ENCODE data around the gene SELENOM.

SELENOM gene

DNA sequence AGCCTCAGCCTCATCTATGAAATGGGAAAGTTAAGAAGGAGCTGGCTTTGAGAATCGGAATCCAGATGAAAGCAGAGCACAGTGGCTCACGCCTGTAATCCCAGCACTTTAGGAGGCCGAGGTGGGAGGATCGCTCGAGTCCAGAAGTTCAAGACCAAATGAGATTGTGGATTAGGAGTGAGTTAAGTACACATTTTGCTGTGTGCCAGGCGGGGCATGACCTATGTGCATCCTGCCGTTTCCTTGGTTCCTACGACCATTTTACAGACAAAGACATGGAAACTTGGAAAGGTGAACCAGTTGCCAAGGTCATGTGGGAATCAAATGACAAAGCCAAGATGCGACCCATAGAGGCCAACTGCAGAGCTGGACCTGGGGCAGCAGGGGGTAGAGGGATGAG, 28.8 kb upstream of the SELENOM start:
- H3K4me3 ChIP-seq (ENCODE audit: low read depth, low read length, poor library complexity, severe bottlenecking), result no peak overlapping the region
- no peaks in the 10 kb centered on the region for H3K9me3 ChIP-seq (ENCODE audit: low read length)
- H2AFZ ChIP-seq (ENCODE audit: low read length), result no peak overlapping the region
- no peaks in the 10 kb centered on the region for H3K4me1 ChIP-seq (ENCODE audit: insufficient read depth, low read length, severe bottlenecking)
- no peak overlapping the region for H3K4me2 ChIP-seq (ENCODE audit: low read length)
- H3F3A ChIP-seq (ENCODE audit: insufficient read depth, low read length), result no peaks in the 10 kb centered on the region
- no peak for TF ChIP-seq EZH2 (IDR thresholded peaks at IDR 0.05; ENCODE audit: borderline replicate concordance, low read length)
- TF ChIP-seq, protein P1, sequence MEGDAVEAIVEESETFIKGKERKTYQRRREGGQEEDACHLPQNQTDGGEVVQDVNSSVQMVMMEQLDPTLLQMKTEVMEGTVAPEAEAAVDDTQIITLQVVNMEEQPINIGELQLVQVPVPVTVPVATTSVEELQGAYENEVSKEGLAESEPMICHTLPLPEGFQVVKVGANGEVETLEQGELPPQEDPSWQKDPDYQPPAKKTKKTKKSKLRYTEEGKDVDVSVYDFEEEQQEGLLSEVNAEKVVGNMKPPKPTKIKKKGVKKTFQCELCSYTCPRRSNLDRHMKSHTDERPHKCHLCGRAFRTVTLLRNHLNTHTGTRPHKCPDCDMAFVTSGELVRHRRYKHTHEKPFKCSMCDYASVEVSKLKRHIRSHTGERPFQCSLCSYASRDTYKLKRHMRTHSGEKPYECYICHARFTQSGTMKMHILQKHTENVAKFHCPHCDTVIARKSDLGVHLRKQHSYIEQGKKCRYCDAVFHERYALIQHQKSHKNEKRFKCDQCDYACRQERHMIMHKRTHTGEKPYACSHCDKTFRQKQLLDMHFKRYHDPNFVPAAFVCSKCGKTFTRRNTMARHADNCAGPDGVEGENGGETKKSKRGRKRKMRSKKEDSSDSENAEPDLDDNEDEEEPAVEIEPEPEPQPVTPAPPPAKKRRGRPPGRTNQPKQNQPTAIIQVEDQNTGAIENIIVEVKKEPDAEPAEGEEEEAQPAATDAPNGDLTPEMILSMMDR (IDR thresholded peaks at IDR 0.05; ENCODE audit: low read length), result no peak
- H3K9me2 ChIP-seq (ENCODE audit: low read depth, low read length), result no peaks in the 10 kb centered on the region
- H4K20me1 ChIP-seq (ENCODE audit: insufficient read depth, low read length), result no peaks in the 10 kb centered on the region
- no peaks in the 10 kb centered on the region for H3K27me3 ChIP-seq (ENCODE audit: insufficient read depth, low read length)
- H3K9ac ChIP-seq (ENCODE audit: low read length), result no peak overlapping the region
- H3K27ac ChIP-seq (ENCODE audit: low read depth, low read length, poor library complexity, severe bottlenecking), result no peak overlapping the region
- H3K79me2 ChIP-seq (ENCODE audit: insufficient read depth, low read length), result no peaks in the 10 kb centered on the region
- peaks cover 5% of the 10 kb centered on the region; the same call in 1 of the 2 replicates for H3K36me3 ChIP-seq (ENCODE audit: insufficient read depth, low read length)

- Histone ChIP-seq H3K27me3 (ENCODE audit: insufficient read depth, low read length) (no peaks in the 10 kb centered on the region), H3F3A (ENCODE audit: insufficient read depth, low read length) (no peaks in the 10 kb centered on the region), H3K4me2 (ENCODE audit: low read length) (no peak overlapping the region), H3K9ac (ENCODE audit: low read length) (no peak overlapping the region), H2AFZ (ENCODE audit: low read length) (no peak overlapping the region), H4K20me1 (ENCODE audit: insufficient read depth, low read length) (no peaks in the 10 kb centered on the region), H3K9me3 (ENCODE audit: low read length) (no peaks in the 10 kb centered on the region), H3K4me3 (ENCODE audit: low read depth, low read length, poor library complexity, severe bottlenecking) (no peak overlapping the region), H3K27ac (ENCODE audit: low read depth, low read length, poor library complexity, severe bottlenecking) (no peak overlapping the region), H3K79me2 (ENCODE audit: insufficient read depth, low read length) (no peaks in the 10 kb centered on the region), H3K9me2 (ENCODE audit: low read depth, low read length) (no peaks in the 10 kb centered on the region), H3K4me1 (ENCODE audit: insufficient read depth, low read length, severe bottlenecking) (no peaks in the 10 kb centered on the region), H3K36me3 (ENCODE audit: insufficient read depth, low read length) (peaks cover 5% of the 10 kb centered on the region; the same call in 1 of the 2 replicates)
- TF ChIP-seq, protein P1 (IDR thresholded peaks at IDR 0.05; ENCODE audit: low read length), result no peak
- TF ChIP-seq EZH2 (IDR thresholded peaks at IDR 0.05; ENCODE audit: borderline replicate concordance, low read length), result no peak
Measured at GRCh38 chr22:31135706-31136105, 28.3 kb upstream of the SELENOM start.

DNA sequence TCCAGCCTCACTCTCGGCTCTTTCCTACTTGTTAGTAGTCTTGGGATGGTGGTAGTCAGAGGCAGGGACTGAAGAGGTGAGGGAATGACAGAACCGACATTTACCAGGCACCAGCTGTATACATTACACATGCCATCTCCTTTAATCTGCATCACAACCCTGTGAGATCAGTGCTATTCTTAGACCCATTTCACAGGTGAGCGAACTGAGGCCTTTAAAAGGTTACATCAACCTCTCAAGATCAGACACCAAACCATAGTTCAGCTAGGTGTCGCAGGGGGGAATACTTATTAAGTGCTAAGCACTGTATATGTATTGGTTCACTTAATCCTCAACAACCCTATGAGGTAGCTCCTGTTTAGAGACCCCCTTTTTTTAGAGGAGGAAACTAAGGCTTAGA, 27.3 kb upstream of the SELENOM start:
- Histone ChIP-seq H3K4me1 (ENCODE audit: insufficient read depth, low read length, severe bottlenecking) (no peaks in the 10 kb centered on the region), H2AFZ (ENCODE audit: low read length) (no peak overlapping the region), H3F3A (ENCODE audit: insufficient read depth, low read length) (no peaks in the 10 kb centered on the region), H3K27me3 (ENCODE audit: insufficient read depth, low read length) (no peaks in the 10 kb centered on the region), H3K9me3 (ENCODE audit: low read length) (no peaks in the 10 kb centered on the region), H3K4me3 (ENCODE audit: low read depth, low read length, poor library complexity, severe bottlenecking) (no peak overlapping the region), H3K36me3 (ENCODE audit: insufficient read depth, low read length) (peaks cover 5% of the 10 kb centered on the region; the same call in 1 of the 2 replicates), H3K79me2 (ENCODE audit: insufficient read depth, low read length) (no peaks in the 10 kb centered on the region), H3K4me2 (ENCODE audit: low read length) (no peak overlapping the region), H3K9me2 (ENCODE audit: low read depth, low read length) (no peaks in the 10 kb centered on the region), H3K27ac (ENCODE audit: low read depth, low read length, poor library complexity, severe bottlenecking) (no peak overlapping the region), H4K20me1 (ENCODE audit: insufficient read depth, low read length) (no peaks in the 10 kb centered on the region), H3K9ac (ENCODE audit: low read length) (no peak overlapping the region)
- TF ChIP-seq, protein P1 (IDR thresholded peaks at IDR 0.05; ENCODE audit: low read length), result no peak
- TF ChIP-seq EZH2 (IDR thresholded peaks at IDR 0.05; ENCODE audit: borderline replicate concordance, low read length), result no peak
